Activated CD4-positive, alpha-beta memory T cell treated with anti-CD3 and anti-CD28 coated beads, Interleukin-2, amount 10 ng/mL, durations not matched to agents 7 days and 5 days (primary cell): Measurements from ENCODE around the gene C1orf53. TPM values are rescaled to one million over a fixed set of nuclear protein-coding genes. Genes with fewer than 3 reads are reported as not detected.
"Not testable (repeated sequence)": the region's sequence is repeated elsewhere in the genome, so short reads cannot be mapped to it uniquely, and the experiment has no call there.

ENCODE experiments used
- CTCF ChIA-PET: fragments of 350-600 bp; sonication (Branson Sonifier 250); formaldehyde crosslinking; loops from one replicate; lab custom pipeline; 2021; ENCODE audit warnings: antibody characterized with exemption, inconsistent platforms; lab: Charles Lee
- POLR2A ChIA-PET: fragments of 350-600 bp; sonication (Branson Sonifier 250); formaldehyde crosslinking; loops from one replicate; lab custom pipeline; 2021; ENCODE audit warnings: antibody characterized with exemption; lab: Charles Lee
- DNase-seq: peaks from one replicate; pipeline ENCODE4 v3.0.0-alpha.2; 2020
- H3K27ac Mint-ChIP-seq: one replicate; pipeline ENCODE4 v1.8.0; 2021; ENCODE audit warnings: mild to moderate bottlenecking, mixed read lengths
- H3K27me3 Mint-ChIP-seq: one replicate; pipeline ENCODE4 v1.8.0; 2021; ENCODE audit warnings: mixed read lengths
- H3K36me3 Mint-ChIP-seq: one replicate; pipeline ENCODE4 v1.8.0; 2021; ENCODE audit warnings: low read depth, mixed read lengths
- H3K4me1 Mint-ChIP-seq: one replicate; pipeline ENCODE4 v1.8.0; 2021; ENCODE audit warnings: mixed read lengths
- H3K4me3 Mint-ChIP-seq: one replicate; pipeline ENCODE4 v1.8.0; 2021; ENCODE audit warnings: mild to moderate bottlenecking, mixed read lengths
- H3K9me3 Mint-ChIP-seq: one replicate; pipeline ENCODE4 v1.8.0; 2021; ENCODE audit warnings: mixed read lengths
- total RNA-seq, 2 experiments: library from RNA; stranded (reverse); gene quantifications; one replicate each; pipeline ENCODE4 v1.2.3, GENCODE V29; 2021

Gene C1orf53
- total RNA-seq, 2 experiments from 2014 or later: 0.55 TPM; not detected in 1

DNA sequence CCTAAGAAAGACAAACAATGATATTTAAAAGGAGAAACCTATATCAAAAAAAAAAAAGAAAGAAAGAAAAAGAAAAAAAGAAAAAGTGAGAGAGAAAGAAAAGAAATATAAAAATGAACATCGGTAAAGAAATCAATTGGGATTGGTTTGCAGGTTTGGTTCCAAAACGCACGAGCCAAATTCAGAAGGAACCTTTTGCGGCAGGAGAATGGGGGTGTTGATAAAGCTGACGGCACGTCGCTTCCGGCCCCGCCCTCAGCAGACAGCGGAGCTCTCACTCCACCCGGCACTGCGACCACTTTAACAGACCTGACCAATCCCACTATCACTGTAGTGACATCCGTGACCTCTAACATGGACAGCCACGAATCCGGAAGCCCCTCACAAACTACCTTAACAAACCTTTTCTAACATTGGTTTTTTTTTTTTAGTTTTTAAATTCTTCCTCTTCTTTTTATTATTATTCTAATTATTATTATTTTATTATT is 26.5 kb downstream of the C1orf53 start:
- POLR2A ChIA-PET: no interaction called here
- Mint-ChIP-seq H3K4me3 (peak overlapping the region; percentile 63), H3K27ac (no peak overlapping the region), H3K36me3 (no peaks in the 10 kb centered on the region), H3K9me3 (no peaks in the 10 kb centered on the region), H3K4me1 (peaks cover 6% of the 10 kb centered on the region), H3K27me3 (peaks cover 69% of the 10 kb centered on the region)
- CTCF ChIA-PET: no interaction called here
- DNase-seq: no peak

DNA sequence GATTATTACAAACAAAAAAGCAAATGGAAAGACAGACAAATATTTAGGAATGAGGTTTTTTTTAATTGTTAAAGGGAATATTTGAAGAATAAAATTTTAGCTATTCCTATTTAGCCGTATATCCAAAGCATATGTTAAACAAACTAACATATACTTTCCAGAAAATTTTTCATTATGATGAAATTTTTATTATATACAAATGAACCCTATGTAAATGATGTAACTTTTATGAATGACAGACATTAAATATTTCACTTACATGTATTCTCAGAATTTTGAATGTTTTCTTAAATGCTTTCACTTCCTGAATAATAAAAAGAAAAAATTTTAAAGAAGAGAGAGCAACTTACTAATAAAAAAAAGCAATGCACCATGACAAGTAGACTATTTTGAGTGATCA is 30.6 kb downstream of the C1orf53 start:
- Mint-ChIP-seq H3K27me3 (peaks cover 47% of the 10 kb centered on the region), H3K27ac (no peak overlapping the region), H3K4me3 (no peak overlapping the region), H3K9me3 (no peaks in the 10 kb centered on the region), H3K36me3 (no peaks in the 10 kb centered on the region), H3K4me1 (peaks cover 6% of the 10 kb centered on the region)
- ChIA-PET POLR2A (no interaction called here), CTCF (no interaction called here)
- DNase-seq: no peak

DNA sequence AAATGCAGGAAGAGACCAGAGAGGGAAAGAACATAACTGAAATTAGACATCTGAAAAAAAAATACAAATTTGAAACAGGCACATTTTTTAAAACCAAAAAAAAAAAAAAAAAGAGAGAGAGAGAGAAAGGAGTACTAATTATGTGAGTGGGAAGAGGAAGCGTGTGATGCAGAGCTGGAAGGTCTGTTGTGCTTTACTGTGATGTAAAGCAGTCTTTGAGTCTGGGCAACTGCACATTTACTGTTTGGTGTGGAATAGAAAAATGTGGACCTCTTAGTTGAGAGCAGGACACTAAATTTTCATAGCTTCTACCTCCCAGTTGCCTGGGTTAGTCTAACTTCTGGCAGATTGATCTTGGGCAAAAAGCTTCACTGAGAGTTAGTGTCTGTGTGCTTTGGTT is 31.2 kb downstream of the C1orf53 start:
- H3K27ac Mint-ChIP-seq: no peak overlapping the region
- H3K27me3 Mint-ChIP-seq: peaks cover 46% of the 10 kb centered on the region
- POLR2A ChIA-PET: interaction anchor here (0.9 to 1.3 kb wide), 2 partner anchors 13 to 31 kb away, joined by 3 to 4 read pairs; partner anchors contain the start of gene C1orf53
- H3K4me1 Mint-ChIP-seq: peaks cover 4% of the 10 kb centered on the region
- no peak overlapping the region for H3K4me3 Mint-ChIP-seq
- H3K36me3 Mint-ChIP-seq: no peaks in the 10 kb centered on the region
- DNase-seq: no peak
- H3K9me3 Mint-ChIP-seq: no peaks in the 10 kb centered on the region
- CTCF ChIA-PET: interaction anchor here (0.7 kb wide), 1 partner anchor 21 kb away, joined by 3 read pairs; no protein-coding TSS in a partner anchor

DNA sequence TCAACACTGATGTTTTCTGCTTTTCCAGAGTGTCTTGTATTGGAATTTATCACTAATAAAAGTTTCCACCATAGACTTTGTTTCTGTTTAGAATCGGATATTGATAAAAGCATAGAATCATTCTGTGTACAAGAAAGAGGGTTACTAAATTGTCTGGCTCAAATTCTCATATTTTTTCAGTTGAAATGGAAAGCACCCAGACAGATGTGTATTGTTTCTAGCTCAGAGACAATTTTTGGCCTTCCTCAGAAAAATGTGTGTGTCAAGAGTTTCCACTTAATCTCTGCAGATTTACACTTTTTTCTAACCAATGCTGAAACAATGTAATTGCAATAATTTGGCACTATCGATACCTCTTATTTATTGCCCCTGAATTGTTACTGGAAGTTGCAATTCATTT is 35.0 kb downstream of the C1orf53 start:
- no peak overlapping the region for H3K27ac Mint-ChIP-seq
- H3K36me3 Mint-ChIP-seq: no peaks in the 10 kb centered on the region
- no peak for DNase-seq
- no peaks in the 10 kb centered on the region for H3K4me1 Mint-ChIP-seq
- CTCF ChIA-PET: no interaction called here
- no peak overlapping the region for H3K4me3 Mint-ChIP-seq
- peaks cover 19% of the 10 kb centered on the region for H3K27me3 Mint-ChIP-seq
- H3K9me3 Mint-ChIP-seq: no peaks in the 10 kb centered on the region
- POLR2A ChIA-PET: no interaction called here

DNA sequence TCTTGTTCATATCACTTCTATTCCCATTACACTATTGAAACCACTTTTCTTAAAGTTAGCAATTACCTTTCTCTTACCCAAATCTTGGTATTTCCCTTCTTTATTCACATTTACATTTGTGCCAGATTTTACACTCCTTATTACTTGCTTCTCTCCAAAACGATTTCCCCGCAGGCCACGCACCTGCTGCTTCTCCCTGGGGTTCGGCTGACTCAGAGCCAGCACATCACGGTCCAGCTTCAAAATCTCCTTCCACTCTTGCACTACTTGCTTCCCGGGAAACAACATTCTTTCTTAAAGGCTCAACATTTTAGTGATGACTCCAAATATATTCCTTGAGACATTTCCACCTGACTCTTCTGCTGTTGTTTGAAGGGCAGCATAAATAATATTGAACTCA is 35.5 kb downstream of the C1orf53 start:
- no peak for DNase-seq
- ChIA-PET POLR2A (no interaction called here), CTCF (no interaction called here)
- Mint-ChIP-seq H3K27me3 (peaks cover 18% of the 10 kb centered on the region), H3K4me1 (no peaks in the 10 kb centered on the region), H3K9me3 (no peaks in the 10 kb centered on the region), H3K36me3 (no peaks in the 10 kb centered on the region), H3K4me3 (no peak overlapping the region), H3K27ac (no peak overlapping the region)

DNA sequence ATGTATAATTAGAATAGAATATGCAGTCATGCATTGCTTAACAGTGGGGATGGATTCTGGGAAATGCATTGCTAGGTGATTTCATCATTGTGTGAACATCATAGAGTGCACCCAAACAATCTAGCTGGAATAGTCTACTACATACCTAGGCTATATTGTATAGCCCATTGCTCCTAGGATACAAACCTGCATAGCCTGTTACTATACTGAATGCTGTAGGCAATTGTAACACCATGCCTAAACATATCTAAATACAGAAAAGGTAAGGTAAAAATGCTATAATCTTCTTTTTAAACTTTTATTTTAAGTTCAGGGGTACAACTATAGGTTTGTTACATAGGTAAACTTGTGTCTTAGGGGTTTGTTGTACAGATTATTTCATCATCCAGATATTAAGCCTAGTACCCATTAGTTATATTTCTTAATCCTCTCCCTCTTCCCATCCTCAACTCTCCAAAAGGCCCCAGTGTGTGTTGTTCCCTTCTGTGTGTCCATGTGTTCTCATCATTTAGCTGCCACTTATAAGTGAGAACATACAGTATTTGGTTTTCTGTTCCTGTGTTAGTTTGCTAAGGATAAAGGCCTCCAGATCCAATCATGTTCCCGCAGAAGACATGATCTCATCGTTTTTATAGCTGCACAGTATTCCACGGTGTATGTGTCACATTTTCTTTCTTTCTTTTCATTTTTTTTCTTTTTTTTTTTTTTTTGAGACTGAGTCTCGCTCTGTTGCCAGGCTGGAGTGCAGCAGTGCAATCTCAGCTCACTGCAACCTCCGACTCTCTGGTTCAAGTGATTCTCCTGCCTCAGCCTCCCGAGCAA is 36.9 kb downstream of the C1orf53 start:
- H3K27ac Mint-ChIP-seq, POLR2A ChIA-PET, H3K4me1 Mint-ChIP-seq, H3K9me3 Mint-ChIP-seq, H3K36me3 Mint-ChIP-seq, DNase-seq, H3K4me3 Mint-ChIP-seq: not testable (repeated sequence)
- CTCF ChIA-PET: interaction anchor here (0.6 kb wide), 1 partner anchor 539 kb away, joined by 3 read pairs; no protein-coding TSS in a partner anchor
- peaks cover 10% of the 10 kb centered on the region for H3K27me3 Mint-ChIP-seq

DNA sequence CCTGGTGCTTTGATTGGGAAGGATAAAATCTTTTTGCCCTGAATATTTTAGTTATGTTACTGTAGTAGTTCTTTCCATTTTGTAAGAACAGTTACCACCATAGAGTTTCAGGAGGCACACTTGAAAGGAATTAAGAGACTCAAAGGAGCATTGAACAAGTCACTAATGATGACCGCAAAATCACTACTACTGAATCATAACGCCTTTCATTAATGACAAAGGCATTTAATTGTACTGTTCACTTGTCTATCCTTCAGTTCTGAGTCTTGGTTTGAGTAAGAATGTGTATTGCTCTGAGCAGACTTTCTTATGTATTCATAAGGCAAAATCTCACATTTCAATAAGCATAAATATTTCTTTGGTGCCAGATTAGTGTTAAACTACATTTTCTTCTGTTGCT is 39.6 kb downstream of the C1orf53 start:
- no peaks in the 10 kb centered on the region for H3K36me3 Mint-ChIP-seq
- CTCF ChIA-PET: no interaction called here
- peaks cover 3% of the 10 kb centered on the region for H3K9me3 Mint-ChIP-seq
- POLR2A ChIA-PET: no interaction called here
- H3K4me3 Mint-ChIP-seq: no peak overlapping the region
- H3K27me3 Mint-ChIP-seq: peaks cover 7% of the 10 kb centered on the region
- no peaks in the 10 kb centered on the region for H3K4me1 Mint-ChIP-seq
- no peak overlapping the region for H3K27ac Mint-ChIP-seq
- no peak for DNase-seq

DNA sequence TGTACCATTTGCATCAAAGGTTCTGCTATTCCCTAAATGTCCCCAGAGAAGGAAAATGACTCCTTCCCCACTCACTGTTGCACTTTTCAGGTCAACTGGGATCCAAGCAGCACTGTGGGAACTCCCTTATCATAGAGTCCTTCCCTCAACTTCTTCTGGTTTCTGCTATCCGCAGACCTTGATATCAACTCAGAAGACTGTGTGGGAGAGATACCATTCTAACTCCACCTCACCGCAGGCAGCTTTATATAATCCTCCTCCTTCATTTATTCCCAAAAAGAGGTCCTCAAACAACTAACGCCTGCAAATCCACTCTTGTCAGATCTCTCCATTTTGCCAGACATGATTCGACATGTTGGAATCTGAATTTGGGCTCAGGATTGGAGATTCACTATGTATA is 42.1 kb downstream of the C1orf53 start:
- Mint-ChIP-seq H3K9me3 (peaks cover 6% of the 10 kb centered on the region), H3K4me3 (no peak overlapping the region), H3K36me3 (no peaks in the 10 kb centered on the region), H3K4me1 (peaks cover 16% of the 10 kb centered on the region), H3K27me3 (no peaks in the 10 kb centered on the region), H3K27ac (no peak overlapping the region)
- ChIA-PET POLR2A (no interaction called here), CTCF (interaction anchor here (1.4 kb wide), 1 partner anchor 20 kb away, joined by 6 read pairs; no protein-coding TSS in a partner anchor)
- no peak for DNase-seq

DNA sequence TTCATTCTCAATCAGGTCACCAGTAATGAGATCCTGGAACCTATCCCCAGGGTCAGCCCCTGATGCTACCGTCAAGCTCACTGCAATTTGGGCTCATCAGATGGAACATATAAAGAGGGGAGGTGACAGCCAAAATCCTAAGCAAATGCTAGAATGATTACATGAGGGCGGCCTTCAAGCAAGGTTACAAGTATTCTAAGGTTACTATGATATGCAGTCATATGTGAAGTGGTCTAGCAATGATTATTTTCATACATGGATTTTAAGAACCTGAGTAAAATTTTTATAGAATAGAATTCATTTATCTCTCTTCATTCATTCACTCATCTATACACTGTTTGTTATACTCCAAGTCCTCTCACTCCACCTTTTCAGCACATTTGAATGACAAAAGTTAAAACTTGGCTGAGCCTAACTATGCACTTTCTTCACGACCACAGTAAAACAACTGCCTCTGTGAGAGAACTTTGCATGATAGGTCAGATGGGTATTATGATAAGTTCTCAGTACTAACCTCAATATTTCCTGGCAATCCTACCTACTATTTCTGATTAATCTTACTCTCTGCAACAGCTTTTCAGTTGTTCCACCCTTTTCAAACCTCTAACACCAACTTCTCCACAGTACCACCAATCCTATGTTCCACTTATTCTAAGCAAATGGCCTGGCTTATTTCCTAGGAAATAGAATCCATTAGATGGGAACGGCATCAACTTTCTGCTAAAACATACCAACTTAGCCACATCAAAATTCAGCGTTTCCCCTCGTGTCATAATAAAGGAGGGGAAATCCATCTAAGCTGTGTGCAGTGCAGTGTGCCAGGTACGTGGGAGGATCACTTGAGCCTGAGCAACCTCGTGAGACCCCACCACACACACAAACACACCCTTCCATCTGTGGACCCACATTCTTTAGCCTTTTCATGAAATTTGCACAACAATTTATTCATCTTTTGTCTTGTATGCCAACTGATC is 46.8 kb downstream of the C1orf53 start:
- CTCF ChIA-PET: interaction anchor here (1.1 kb wide), 1 partner anchor 8 kb away, joined by 3 read pairs; no protein-coding TSS in a partner anchor
- peaks cover 10% of the 10 kb centered on the region for H3K9me3 Mint-ChIP-seq
- POLR2A ChIA-PET: interaction anchor here (1.2 kb wide), 2 partner anchors 174 to 309 kb away, joined by 3 to 4 read pairs; partner anchors contain the start of gene DENND1B

DNA sequence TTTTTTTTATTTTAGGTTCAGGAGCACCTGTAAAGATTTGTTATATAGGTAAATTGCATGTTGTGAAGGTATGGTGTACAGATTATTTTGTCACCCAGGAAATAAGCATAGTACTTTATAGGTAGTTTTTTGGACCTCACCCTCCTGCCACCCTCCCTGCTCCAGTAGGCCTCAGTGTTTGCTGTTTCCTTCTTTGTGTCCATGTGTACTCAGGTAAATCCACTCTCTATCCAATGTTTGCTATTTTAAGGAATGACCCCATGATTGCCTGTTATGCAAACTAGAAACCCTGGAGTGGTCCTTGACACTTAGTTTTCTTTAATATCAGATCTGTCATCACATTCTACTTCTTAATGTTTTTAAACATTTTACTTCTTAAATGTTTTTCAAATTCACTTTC is 48.7 kb downstream of the C1orf53 start:
- Mint-ChIP-seq H3K27ac (no peak overlapping the region), H3K9me3 (peaks cover 6% of the 10 kb centered on the region), H3K4me3 (no peak overlapping the region), H3K4me1 (peaks cover 33% of the 10 kb centered on the region), H3K27me3 (no peaks in the 10 kb centered on the region), H3K36me3 (peaks cover 10% of the 10 kb centered on the region)
- ChIA-PET POLR2A (no interaction called here), CTCF (no interaction called here)
- no peak for DNase-seq

More for the DNA sequence above, 46.8 kb downstream of the C1orf53 start:
- no peak for DNase-seq
- Mint-ChIP-seq H3K36me3 (peaks cover 10% of the 10 kb centered on the region), H3K4me1 (peaks cover 31% of the 10 kb centered on the region), H3K27me3 (no peaks in the 10 kb centered on the region), H3K27ac (peak overlapping the region; percentile 83), H3K4me3 (peak overlapping the region; percentile 9)

DNA sequence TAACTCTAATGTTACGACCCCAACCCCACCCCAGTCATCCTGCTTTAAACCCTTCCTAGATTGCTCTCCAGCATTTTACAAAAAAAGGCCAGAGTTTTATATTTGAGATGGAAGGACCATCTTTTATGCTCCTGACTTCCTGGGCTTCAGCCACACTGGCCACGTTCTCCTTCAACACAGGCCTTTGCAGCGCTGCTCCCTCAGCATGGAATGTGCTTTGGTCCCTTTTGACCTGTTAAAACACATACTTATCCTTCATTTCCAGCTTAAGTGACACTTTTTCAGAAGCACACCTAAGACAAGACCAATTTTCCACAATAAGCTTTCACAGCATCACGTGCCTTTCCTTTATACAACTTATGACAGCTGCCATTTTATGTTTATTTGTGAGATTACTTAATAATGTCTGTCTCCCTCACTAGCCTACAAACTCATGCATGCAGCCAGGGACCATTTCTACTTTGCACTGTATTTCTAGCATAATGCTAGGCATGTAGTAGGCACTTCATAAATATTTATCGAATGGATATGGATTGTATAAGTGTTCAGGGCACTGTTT is 49.3 kb downstream of the C1orf53 start:
- Mint-ChIP-seq H3K36me3 (peaks cover 10% of the 10 kb centered on the region), H3K27me3 (no peaks in the 10 kb centered on the region), H3K27ac (no peak overlapping the region), H3K4me3 (no peak overlapping the region), H3K9me3 (peaks cover 6% of the 10 kb centered on the region), H3K4me1 (peaks cover 33% of the 10 kb centered on the region)
- ChIA-PET CTCF (no interaction called here), POLR2A (no interaction called here)
- no peak for DNase-seq

DNA sequence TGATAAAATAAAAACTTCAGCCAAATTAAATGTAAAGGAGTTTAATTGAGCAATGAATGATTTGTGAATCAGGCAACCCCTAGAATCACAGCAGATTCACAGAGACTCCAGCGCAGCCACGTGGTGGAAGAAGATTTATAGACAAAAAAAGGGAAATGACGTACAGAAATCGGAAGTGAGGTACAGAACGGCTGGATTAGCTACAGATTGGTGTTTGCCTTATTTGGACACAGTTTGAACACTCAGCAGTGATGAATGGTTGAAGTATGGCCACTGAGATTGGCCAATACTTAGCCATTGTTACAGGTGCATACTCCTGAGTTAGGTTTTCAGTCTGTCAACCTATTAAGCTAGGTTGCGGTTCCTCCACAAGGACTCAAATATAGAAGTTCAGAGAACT is 51.0 kb downstream of the C1orf53 start:
- CTCF ChIA-PET, H3K27me3 Mint-ChIP-seq, H3K9me3 Mint-ChIP-seq, POLR2A ChIA-PET, H3K4me3 Mint-ChIP-seq, DNase-seq, H3K27ac Mint-ChIP-seq: not testable (repeated sequence)
- peaks cover 14% of the 10 kb centered on the region for H3K36me3 Mint-ChIP-seq
- peaks cover 28% of the 10 kb centered on the region for H3K4me1 Mint-ChIP-seq
